Prostate gland (tissue), 2 donors: ENCODE data around the gene LGR4. TPM values are rescaled to one million over a fixed set of nuclear protein-coding genes. Genes with fewer than 3 reads are reported as not detected.

Experiments used
- DNase-seq: peaks from one replicate; pipeline ENCODE4 v3.0.0-alpha.2; 2019; ENCODE audit warnings: low spot score
- H3K27ac ChIP-seq, 2 donors: fragments of 200-600 bp; sonication (generic); 2 replicates each; pipeline ENCODE4 v1.5.1; 2017 to 2019
- H3K27me3 ChIP-seq: fragments of 200-600 bp; sonication (generic); replicated peaks from 2 replicates; pipeline ENCODE4 v1.5.1; 2019; ENCODE audit not compliant: insufficient read depth
- H3K36me3 ChIP-seq, 2 donors: fragments of 200-600 bp; sonication (generic); 1 replicate in 1 of 2; 2 replicates in 1 of 2; pipeline versions ENCODE4 v1.5.1 to v1.8.1; 2017 to 2019
- H3K4me1 ChIP-seq: fragments of 200-600 bp; sonication (generic); replicated peaks from 2 replicates; pipeline ENCODE4 v1.5.1; 2019
- H3K4me3 ChIP-seq, 2 donors: fragments of 200-600 bp; sonication (generic); 2 replicates each; pipeline ENCODE4 v1.5.1; 2017 to 2019
- H3K9me3 ChIP-seq: fragments of 200-600 bp; sonication (generic); 2 replicates; pipeline ENCODE4 v1.5.1; 2017
- CTCF ChIP-seq, 4 experiments: fragments of 200-600 bp in 2 of 4; fragments of 450-650 bp in 2 of 4; sonication (generic) in 2 of 4; IDR thresholded peaks; 1 replicate in 3 of 4; 2 replicates in 1 of 4; pipeline ENCODE4 v1.5.1; 2016 to 2019; ENCODE audit warnings: antibody characterized with exemption in 4 of 4, mild to moderate bottlenecking in 2 of 4, moderate library complexity in 2 of 4
- POLR2A ChIP-seq: fragments of 450-650 bp; IDR thresholded peaks from one replicate; pipeline ENCODE4 v1.6.1; 2016; ENCODE audit warnings: antibody characterized with exemption, mild to moderate bottlenecking
- POLR2AphosphoS5 ChIP-seq: sonication (generic); formaldehyde crosslinking; IDR thresholded peaks from one replicate; pipeline ENCODE4 v1.6.1; 2017; ENCODE audit warnings: antibody characterized with exemption
- WGBS: methylation state at CpG from one replicate; pipeline ENCODE4 v1.1.5; 2018; 5-methylcytosine and 5-hydroxymethylcytosine counted together
- intact Hi-C: fragments of 100-400 bp; cut with DNase I; formaldehyde crosslinking; loops from one replicate; pipeline ENCODE4 v1.14.2; 2022
- microRNA-seq: library from miRNA; unstranded; fragments of <30 nt; microRNA quantifications from one replicate; pipeline ENCODE4, GENCODE V29; 2016
- small RNA-seq, 2 donors: library from RNA; depleted of rRNA; stranded (forward); fragments of <200 nt; gene quantifications; one replicate each; pipeline ENCODE3, GENCODE V24; 2016
- total RNA-seq, 2 donors: library from RNA; depleted of rRNA; stranded (reverse); fragments of >200 nt; gene quantifications; one replicate each; pipeline ENCODE4 v1.1.0, GENCODE V29; 2016

LGR4 gene
- total RNA-seq, 2 donors from 2014 or later = 49.2 to 97.2 TPM

- no peak overlapping the region for H3K4me3 ChIP-seq
- intact Hi-C loops = no loop called here
- H3K36me3 ChIP-seq = no peaks in the 10 kb centered on the region
- no peaks in the 10 kb centered on the region for H3K4me1 ChIP-seq
- H3K27ac ChIP-seq = no peak overlapping the region
- TF ChIP-seq POLR2A (no peak), CTCF (IDR thresholded peaks at IDR 0.05) (no peak), POLR2AphosphoS5 (no peak)
- DNase-seq = no peak
- WGBS = 89% methylated on average over 2 of the region's 2 CpGs
- no peaks in the 10 kb centered on the region for H3K27me3 ChIP-seq
- no peaks in the 10 kb centered on the region for H3K9me3 ChIP-seq
Measured at GRCh38 chr11:27317751-27318150, 154.8 kb downstream of the LGR4 start.

Small RNA genes lying within 50 kb of the gene (microRNA-seq; reads per million reads assigned to microRNA genes)
- not detected for gene MIR8087

Small RNA genes lying within 50 kb of the gene (small RNA-seq; reads per million reads assigned to genes)
- 0 reads per million in 2 donors for gene AC100771.1
- 0 reads per million in 2 donors for gene MIR8087
- 0 reads per million in 2 donors for gene RNA5SP339

Other genes with a start within 250 kb of the LGR4 start
- 1 to 10 TPM; 5.7 to 6.7 TPM for gene CCDC34, start 109.6 kb downstream of the LGR4 start, total RNA-seq
- 10 to 100 TPM; 30.0 to 48.7 TPM for gene LIN7C, start 34.0 kb upstream of the LGR4 start, total RNA-seq
- gene BDNF, start 227.7 kb upstream of the LGR4 start, total RNA-seq = 1 to 10 TPM in 1 of 2 donors, under 1 TPM in 1; 0.87 to 2.5 TPM